H9 (cell line): ENCODE data around the gene UBE2Z. TPM values are rescaled to one million over a fixed set of nuclear protein-coding genes. Genes with fewer than 3 reads are reported as not detected.

Source experiments
- DNase-seq: peaks from one replicate; pipeline ENCODE4 v3.0.0-alpha.2; 2017
- H2AFZ ChIP-seq: one replicate; pipeline ENCODE4 v1.6.1; 2013; ENCODE audit warnings: mild to moderate bottlenecking, low read length, control low read depth, moderate library complexity
- H2AK5ac ChIP-seq: 2 replicates; pipeline ENCODE4 v1.6.1; 2013; ENCODE audit warnings: low read length, control low read depth, mixed read lengths; ENCODE audit not compliant: insufficient read length
- H2BK120ac ChIP-seq: one replicate; pipeline ENCODE4 v1.6.1; 2013; ENCODE audit warnings: low read depth, mild to moderate bottlenecking, low read length, control low read depth, inconsistent platforms; ENCODE audit not compliant: poor library complexity, severe bottlenecking
- H2BK12ac ChIP-seq: 2 replicates; pipeline ENCODE4 v1.6.1; 2013; ENCODE audit warnings: low read length, control low read depth, mixed read lengths, low read depth; ENCODE audit not compliant: insufficient read length
- H2BK15ac ChIP-seq: 2 replicates; pipeline ENCODE4 v1.6.1; 2013; ENCODE audit warnings: low read depth, low read length, control low read depth
- H2BK20ac ChIP-seq: one replicate; pipeline ENCODE4 v1.6.1; 2013; ENCODE audit warnings: low read depth, mild to moderate bottlenecking, low read length, control low read depth, inconsistent platforms; ENCODE audit not compliant: poor library complexity, severe bottlenecking
- H2BK5ac ChIP-seq: 2 replicates; pipeline ENCODE4 v1.6.1; 2013; ENCODE audit warnings: low read length, control low read depth, mixed read lengths; ENCODE audit not compliant: insufficient read length
- H3K14ac ChIP-seq: 2 replicates; pipeline ENCODE4 v1.6.1; 2013; ENCODE audit warnings: low read length, control low read depth; ENCODE audit not compliant: insufficient read depth
- H3K18ac ChIP-seq: 2 replicates; pipeline ENCODE4 v1.6.1; 2013; ENCODE audit warnings: low read depth, mild to moderate bottlenecking, mixed read lengths, low read length, control low read depth; ENCODE audit not compliant: insufficient read length
- H3K23ac ChIP-seq: 2 replicates; pipeline ENCODE4 v1.6.1; 2013; ENCODE audit warnings: low read length, control low read depth, mixed read lengths, low read depth; ENCODE audit not compliant: insufficient read length
- H3K23me2 ChIP-seq: 2 replicates; pipeline ENCODE4 v1.6.1; 2013; ENCODE audit warnings: low read depth, mild to moderate bottlenecking, mixed read lengths, low read length, control low read depth; ENCODE audit not compliant: insufficient read length, poor library complexity, severe bottlenecking
- H3K27ac ChIP-seq: 2 replicates; pipeline ENCODE4 v1.5.1; 2013; ENCODE audit warnings: low read length, control low read depth, mixed read lengths, low read depth; ENCODE audit not compliant: insufficient read length
- H3K27me3 ChIP-seq: 2 replicates; pipeline ENCODE4 v1.6.1; 2013; ENCODE audit warnings: low read length, control low read depth, inconsistent platforms; ENCODE audit not compliant: insufficient read depth
- H3K4ac ChIP-seq: 2 replicates; pipeline ENCODE4 v1.6.1; 2013; ENCODE audit warnings: low read depth, mild to moderate bottlenecking, control low read depth, inconsistent platforms, low read length, moderate library complexity
- H3K4me1 ChIP-seq: 2 replicates; pipeline ENCODE4 v1.6.1; 2013; ENCODE audit warnings: low read length, control low read depth, inconsistent platforms; ENCODE audit not compliant: insufficient read depth
- H3K4me2 ChIP-seq: 2 replicates; pipeline ENCODE4 v1.6.1; 2013; ENCODE audit warnings: low read length, control low read depth, mixed read lengths; ENCODE audit not compliant: insufficient read length, insufficient read depth
- H3K56ac ChIP-seq: 2 replicates; pipeline ENCODE4 v1.6.1; 2013; ENCODE audit warnings: low read depth, mild to moderate bottlenecking, mixed read lengths, low read length, control low read depth; ENCODE audit not compliant: insufficient read length
- H3K79me1 ChIP-seq: 2 replicates; pipeline ENCODE4 v1.6.1; 2013; ENCODE audit warnings: low read depth, mild to moderate bottlenecking, moderate library complexity, low read length, control low read depth, inconsistent platforms; ENCODE audit not compliant: insufficient read depth, poor library complexity, severe bottlenecking
- H3K79me2 ChIP-seq: 2 replicates; pipeline ENCODE4 v1.6.1; 2013; ENCODE audit warnings: low read length, control low read depth, inconsistent platforms; ENCODE audit not compliant: insufficient read depth
- H3K9ac ChIP-seq: 2 replicates; pipeline ENCODE4 v1.6.1; 2013; ENCODE audit warnings: low read length, control low read depth, mixed read lengths; ENCODE audit not compliant: insufficient read length; ENCODE audit errors: extremely low read depth
- H3K9me3 ChIP-seq: one replicate; pipeline ENCODE4 v1.6.1; 2013; ENCODE audit warnings: low read depth, low read length, inconsistent platforms; ENCODE audit not compliant: control insufficient read depth
- H3T11ph ChIP-seq: one replicate; pipeline ENCODE4 v1.6.1; 2013; ENCODE audit warnings: mild to moderate bottlenecking, low read length, control low read depth, inconsistent platforms
- H4K20me1 ChIP-seq: one replicate; pipeline ENCODE4 v1.6.1; 2013; ENCODE audit not compliant: control insufficient read depth, insufficient read length, insufficient read depth
- H4K5ac ChIP-seq: 2 replicates; pipeline ENCODE4 v1.6.1; 2013; ENCODE audit warnings: low read depth, mild to moderate bottlenecking, mixed read lengths, low read length, control low read depth; ENCODE audit not compliant: insufficient read length
- H4K8ac ChIP-seq: replicated peaks from 2 replicates; pipeline ENCODE4 v1.6.1; 2013; ENCODE audit warnings: low read length, control low read depth, mixed read lengths, low read depth; ENCODE audit not compliant: insufficient read length
- H4K91ac ChIP-seq: 2 replicates; pipeline ENCODE4 v1.6.1; 2013; ENCODE audit warnings: low read depth, mild to moderate bottlenecking, moderate library complexity, mixed read lengths, low read length, control low read depth; ENCODE audit not compliant: insufficient read length
- H3K27ac Mint-ChIP-seq, 3 experiments: 2 replicates in 2 of 3; 3 replicates in 1 of 3; pipeline ENCODE4 v1.8.0; 2020 to 2021; ENCODE audit warnings: mixed read lengths in 3 of 3, mild to moderate bottlenecking in 1 of 3, moderate library complexity in 1 of 3
- H3K27me3 Mint-ChIP-seq: 2 replicates; pipeline ENCODE4 v1.8.0; 2021; ENCODE audit warnings: low read depth, mild to moderate bottlenecking, moderate library complexity, mixed read lengths
- H3K36me3 Mint-ChIP-seq, 3 experiments: 2 replicates in 2 of 3; 3 replicates in 1 of 3; pipeline ENCODE4 v1.8.0; 2020 to 2021; ENCODE audit warnings: low read depth in 3 of 3, mixed read lengths in 3 of 3; ENCODE audit not compliant: insufficient read depth in 1 of 3
- H3K4me1 Mint-ChIP-seq, 2 experiments: 2 replicates each; pipeline ENCODE4 v1.8.0; 2020; ENCODE audit warnings: mixed read lengths in 2 of 2
- H3K4me3 Mint-ChIP-seq, 2 experiments: 2 replicates in 1 of 2; 3 replicates in 1 of 2; pipeline ENCODE4 v1.8.0; 2020 to 2021; ENCODE audit warnings: mild to moderate bottlenecking in 2 of 2, mixed read lengths in 2 of 2, moderate library complexity in 1 of 2
- H3K9me3 Mint-ChIP-seq, 2 experiments: 2 replicates in 1 of 2; 3 replicates in 1 of 2; pipeline ENCODE4 v1.8.0; 2020; ENCODE audit warnings: mild to moderate bottlenecking in 2 of 2, mixed read lengths in 2 of 2, moderate library complexity in 1 of 2
- WGBS: extraction: QIAGEN DNeasy Blood & Tissue Kit; methylation state at CpG from one replicate; pipeline ENCODE4 v1.1.7; 2013; ENCODE audit warnings: missing lambda C conversion rate, low lambda C conversion rate, mixed read lengths; ENCODE audit not compliant: insufficient read length; ENCODE audit errors: extremely low coverage; 5-methylcytosine and 5-hydroxymethylcytosine counted together
- total RNA-seq: library from RNA; stranded (reverse); gene quantifications from 2 replicates; pipeline ENCODE4 v1.2.1, GENCODE V29; 2021
- TF ChIP-seq, protein P1 (sequence below): fragments of 200-600 bp; sonication (generic); conservative IDR thresholded peaks from 3 replicates; pipeline ENCODE4 v1.8.0; 2021; ENCODE audit warnings: antibody characterized with exemption, mild to moderate bottlenecking

Gene UBE2Z
- total RNA-seq, 1 experiment from 2014 or later: 80.0 TPM

DNA sequence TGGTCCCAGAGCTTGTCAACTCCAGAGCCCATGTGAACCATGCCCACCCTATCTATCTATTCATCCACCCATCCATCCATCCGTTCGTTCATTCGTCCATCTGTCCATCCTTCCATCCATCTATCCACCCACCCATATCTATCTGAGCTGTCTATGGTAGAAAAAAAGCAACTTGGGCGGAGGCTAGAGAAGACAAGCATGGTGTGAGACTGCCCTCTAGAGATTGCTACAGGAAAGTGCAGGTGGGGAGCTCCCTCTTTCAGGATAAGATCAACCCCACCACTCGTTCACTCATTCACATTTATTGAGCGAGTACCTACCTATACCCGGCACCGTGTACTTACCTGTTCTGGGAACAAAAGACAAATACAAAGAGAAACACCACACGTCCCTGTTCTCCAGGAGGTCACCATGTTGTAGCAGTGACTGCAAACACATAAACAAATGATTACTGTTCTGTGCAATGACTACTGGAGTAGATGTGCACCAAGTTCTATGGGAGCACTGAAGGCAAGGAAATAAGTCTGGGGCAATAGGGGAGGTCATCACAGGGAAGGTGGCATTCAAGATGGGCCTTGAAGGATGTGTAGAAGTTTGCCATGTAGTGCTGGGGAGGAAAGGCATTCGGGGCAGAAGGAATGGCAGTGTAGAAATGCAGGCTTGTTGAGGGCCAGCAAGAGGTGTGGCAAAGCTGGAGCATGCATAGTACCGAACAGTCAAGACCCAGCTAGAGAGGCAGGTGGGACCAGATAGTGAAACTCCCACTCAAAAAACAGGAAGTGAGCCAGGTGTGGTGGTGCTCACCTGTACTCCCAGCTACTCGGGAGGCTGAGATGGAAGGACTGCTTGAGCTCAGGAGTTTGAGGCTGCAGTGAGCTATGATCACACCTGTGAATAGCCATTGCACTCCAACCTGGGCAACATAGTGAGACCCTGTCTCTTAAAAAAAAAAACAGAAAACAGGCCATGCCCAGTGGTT lies 29.0 kb upstream of the UBE2Z start:
- no peak overlapping the region for H3T11ph ChIP-seq
- no peak overlapping the region for H3K56ac ChIP-seq
- no peak overlapping the region for H3K18ac ChIP-seq
- H3K4ac ChIP-seq: no peak overlapping the region
- H3K27me3 ChIP-seq: peaks cover 2% of the 10 kb centered on the region; the same call in 1 of the 2 replicates
- no peak overlapping the region for H4K8ac ChIP-seq
- H3K23ac ChIP-seq: no peak overlapping the region
- H4K20me1 ChIP-seq: no peaks in the 10 kb centered on the region
- Mint-ChIP-seq H3K27ac (no peak overlapping the region), H3K36me3 (no peaks in the 10 kb centered on the region), H3K9me3 (no peaks in the 10 kb centered on the region), H3K4me1 (no peaks in the 10 kb centered on the region), H3K4me3 (no peak overlapping the region), H3K27me3 (peaks cover 22% of the 10 kb centered on the region)
- no peak overlapping the region for H3K14ac ChIP-seq
- no peak overlapping the region for H2AFZ ChIP-seq
- H3K27ac ChIP-seq: no peak overlapping the region
- H2BK120ac ChIP-seq: no peak overlapping the region
- H2BK12ac ChIP-seq: no peak overlapping the region
- no CpG with 5 or more reads among the region's 12 CpGs for WGBS
- H2BK15ac ChIP-seq: no peak overlapping the region
- no peaks in the 10 kb centered on the region for H3K23me2 ChIP-seq
- TF ChIP-seq, protein P1, sequence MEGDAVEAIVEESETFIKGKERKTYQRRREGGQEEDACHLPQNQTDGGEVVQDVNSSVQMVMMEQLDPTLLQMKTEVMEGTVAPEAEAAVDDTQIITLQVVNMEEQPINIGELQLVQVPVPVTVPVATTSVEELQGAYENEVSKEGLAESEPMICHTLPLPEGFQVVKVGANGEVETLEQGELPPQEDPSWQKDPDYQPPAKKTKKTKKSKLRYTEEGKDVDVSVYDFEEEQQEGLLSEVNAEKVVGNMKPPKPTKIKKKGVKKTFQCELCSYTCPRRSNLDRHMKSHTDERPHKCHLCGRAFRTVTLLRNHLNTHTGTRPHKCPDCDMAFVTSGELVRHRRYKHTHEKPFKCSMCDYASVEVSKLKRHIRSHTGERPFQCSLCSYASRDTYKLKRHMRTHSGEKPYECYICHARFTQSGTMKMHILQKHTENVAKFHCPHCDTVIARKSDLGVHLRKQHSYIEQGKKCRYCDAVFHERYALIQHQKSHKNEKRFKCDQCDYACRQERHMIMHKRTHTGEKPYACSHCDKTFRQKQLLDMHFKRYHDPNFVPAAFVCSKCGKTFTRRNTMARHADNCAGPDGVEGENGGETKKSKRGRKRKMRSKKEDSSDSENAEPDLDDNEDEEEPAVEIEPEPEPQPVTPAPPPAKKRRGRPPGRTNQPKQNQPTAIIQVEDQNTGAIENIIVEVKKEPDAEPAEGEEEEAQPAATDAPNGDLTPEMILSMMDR: peak; percentile 94
- H4K5ac ChIP-seq: no peak overlapping the region
- H2BK20ac ChIP-seq: no peak overlapping the region
- no peaks in the 10 kb centered on the region for H3K9me3 ChIP-seq
- peak; percentile 81 for DNase-seq
- H3K79me1 ChIP-seq: no peaks in the 10 kb centered on the region
- no peak overlapping the region for H3K9ac ChIP-seq
- no peaks in the 10 kb centered on the region for H3K4me1 ChIP-seq
- no peak overlapping the region for H4K91ac ChIP-seq
- no peaks in the 10 kb centered on the region for H3K79me2 ChIP-seq
- no peak overlapping the region for H3K4me2 ChIP-seq
- H2AK5ac ChIP-seq: no peak overlapping the region
- H2BK5ac ChIP-seq: no peak overlapping the region
